ENCODE results near the gene TNXB. TPM values are rescaled to one million over a fixed set of nuclear protein-coding genes. Genes with fewer than 3 reads are reported as not detected.
A peak's percentile ranks its signal among the peaks of the same experiment; 100 is the strongest.

TNXB gene
- total and polyA plus RNA-seq, 9 of the 15 experiments (the other 6 are each of a cell fraction or from before 2014, with no cell fraction given): 0.14 to 28.1 (median 12.4) TPM

GRCh38 chr6:32153564-32154513 lies 44.7 kb upstream of the TNXB start, which contains the start of gene PPT2 (continued):
- TF ChIP-seq ARID4B (CRISPR knock-in tag; IDR thresholded peaks at IDR 0.05) (peak; percentile 16; the same call in 1 of the 2 replicates), ZKSCAN8 (CRISPR knock-in tag; IDR thresholded peaks at IDR 0.05) (no peak; the same call in 1 of the 2 replicates), U2AF2 (optimal IDR thresholded peaks at IDR 0.05; ENCODE audit: low read depth, low read length) (no peak), ZNF717 (CRISPR knock-in tag; IDR thresholded peaks at IDR 0.05) (no peak), YY1 (IDR thresholded peaks at IDR 0.05; ENCODE audit: borderline replicate concordance in 1 of 3, control insufficient read depth in 1 of 3, extremely low read depth in 1 of 3, insufficient read depth in 3 of 3, insufficient read length in 1 of 3, insufficient replicate concordance in 2 of 3, low read depth in 1 of 3, low read length in 2 of 3) (no peak), NFIC (IDR thresholded peaks at IDR 0.05) (no peak; the same call in 1 of the 2 replicates), CC2D1A (IDR thresholded peaks at IDR 0.05) (no peak), TEAD4 (IDR thresholded peaks at IDR 0.05; ENCODE audit: low read length) (no peak; the same call in 1 of the 2 replicates), TEAD4 (CRISPR knock-in tag; IDR thresholded peaks at IDR 0.05; ENCODE audit: borderline replicate concordance) (0 out of 2 replicates have a peak, but pooled peaks have one; percentile 7), CREB3 (tag; conservative IDR thresholded peaks at IDR 0.05; ENCODE audit: low read depth) (no peak), ZBTB7A (IDR thresholded peaks at IDR 0.05; ENCODE audit: borderline replicate concordance, control insufficient read depth, low read depth, low read length) (peak; percentile 82; the same call in 1 of the 2 replicates), IRF9 (tag; IDR thresholded peaks at IDR 0.05) (no peak), NFRKB (IDR thresholded peaks at IDR 0.05; ENCODE audit: low read depth) (no peak; the same call in 1 of the 2 replicates), KDM4B (IDR thresholded peaks at IDR 0.05; ENCODE audit: borderline replicate concordance in 2 of 2, low read depth in 1 of 2) (no peak), CBX2 (IDR thresholded peaks at IDR 0.05; ENCODE audit: insufficient read depth, low read length, poor library complexity, severe bottlenecking) (no peak)

All from K562 (cell line).